ENCODE data around the gene RAF1.
A peak's percentile ranks its signal among the peaks of the same experiment; 100 is the strongest.
"Not testable (repeated sequence)": the region's sequence is repeated elsewhere in the genome, so short reads cannot be mapped to it uniquely, and the experiment has no call there.

The RAF1 gene

GRCh38 chr3:12556690-12557472 lies 107.0 kb downstream of the RAF1 start, which contains the start of gene MKRN2:
TSS of gene MKRN2 (plus strand) at chr3:12557087. CDS start at chr3:12557151, 64 bp downstream.
- DNase-seq = peak; percentile 79

DNA sequence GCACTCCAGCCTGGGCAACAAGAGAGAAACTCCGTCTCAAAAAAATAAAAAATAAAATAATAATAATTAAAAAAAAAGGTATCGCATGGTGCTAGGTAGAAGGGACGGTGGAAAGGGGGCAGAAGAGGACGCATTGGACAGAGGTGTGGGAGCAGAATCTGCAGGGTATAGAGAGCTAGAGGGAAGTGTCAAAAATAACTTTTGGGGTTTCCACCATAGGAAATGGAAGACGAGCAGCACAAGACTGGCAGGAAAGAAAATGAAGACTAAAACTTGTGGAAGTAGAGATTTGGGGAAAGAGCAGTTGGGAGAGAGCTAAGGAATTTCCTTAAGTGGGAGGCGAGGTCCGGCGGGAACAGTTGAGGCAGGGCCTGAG lies 107.6 kb downstream of the RAF1 start:
- DNase-seq = no peak

- DNase-seq = no peak
These were observed 110.0 kb downstream of the RAF1 start for GRCh38 chr3:12553921-12554391.

DNA sequence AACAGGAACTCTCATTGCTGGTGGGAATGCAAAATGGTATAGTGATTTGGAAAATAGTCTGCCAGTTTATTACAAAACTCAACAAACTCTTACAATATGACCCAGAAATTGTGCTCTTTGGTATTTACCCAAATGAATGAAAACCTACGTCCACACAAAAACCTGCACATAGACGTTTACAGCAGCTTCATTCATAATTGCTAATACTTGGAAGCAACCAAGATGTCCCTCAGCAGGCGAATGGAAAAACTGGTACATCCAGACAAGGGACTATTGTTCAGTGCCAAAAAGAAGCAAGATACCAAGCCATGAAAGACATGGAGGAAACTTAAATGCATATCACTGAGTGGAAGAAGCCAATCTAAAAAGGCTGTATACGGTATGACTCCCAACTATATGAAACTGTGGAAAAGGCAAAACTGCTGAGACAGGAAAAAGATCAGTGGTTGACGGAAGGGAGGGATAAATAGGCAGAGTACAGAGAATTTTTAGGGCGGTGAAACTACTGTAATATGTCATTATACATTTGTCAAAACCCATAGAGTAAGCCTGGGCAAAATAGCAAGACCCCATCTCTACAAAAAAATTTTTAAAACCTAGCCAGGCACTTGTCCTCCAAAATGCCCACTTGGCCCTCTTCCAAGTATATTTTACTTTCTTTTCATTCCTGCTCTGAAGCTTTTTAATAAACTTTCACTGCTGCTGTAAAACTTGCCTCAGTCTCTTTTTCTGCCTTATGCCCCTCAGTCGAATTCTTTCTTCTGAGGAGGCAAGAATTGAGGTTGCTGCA lies 113.8 kb downstream of the RAF1 start:
- DNase-seq = no peak

DNA sequence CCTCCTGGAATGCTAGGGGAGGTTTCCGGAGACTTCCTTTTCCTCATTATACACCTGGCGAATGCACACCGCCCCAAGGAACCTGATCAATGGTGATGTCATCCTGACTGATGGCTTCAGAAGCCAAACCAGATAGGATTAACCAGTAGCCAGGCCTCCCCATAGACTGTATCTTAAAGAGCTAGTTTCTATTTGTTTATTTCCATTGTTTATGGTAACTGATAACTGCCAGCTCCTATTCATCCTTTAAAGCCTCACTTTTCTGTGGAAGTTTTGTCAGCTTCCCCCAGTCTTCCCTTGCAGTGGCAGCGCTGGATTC lies 118.5 kb downstream of the RAF1 start, which contains the start of gene MKRN2OS:
MKRN2OS (minus strand) TSS at position 27 of the 319 bp plus-strand sequence. CDS start 35 bp downstream, outside the sequence.
- DNase-seq = no peak

DNA sequence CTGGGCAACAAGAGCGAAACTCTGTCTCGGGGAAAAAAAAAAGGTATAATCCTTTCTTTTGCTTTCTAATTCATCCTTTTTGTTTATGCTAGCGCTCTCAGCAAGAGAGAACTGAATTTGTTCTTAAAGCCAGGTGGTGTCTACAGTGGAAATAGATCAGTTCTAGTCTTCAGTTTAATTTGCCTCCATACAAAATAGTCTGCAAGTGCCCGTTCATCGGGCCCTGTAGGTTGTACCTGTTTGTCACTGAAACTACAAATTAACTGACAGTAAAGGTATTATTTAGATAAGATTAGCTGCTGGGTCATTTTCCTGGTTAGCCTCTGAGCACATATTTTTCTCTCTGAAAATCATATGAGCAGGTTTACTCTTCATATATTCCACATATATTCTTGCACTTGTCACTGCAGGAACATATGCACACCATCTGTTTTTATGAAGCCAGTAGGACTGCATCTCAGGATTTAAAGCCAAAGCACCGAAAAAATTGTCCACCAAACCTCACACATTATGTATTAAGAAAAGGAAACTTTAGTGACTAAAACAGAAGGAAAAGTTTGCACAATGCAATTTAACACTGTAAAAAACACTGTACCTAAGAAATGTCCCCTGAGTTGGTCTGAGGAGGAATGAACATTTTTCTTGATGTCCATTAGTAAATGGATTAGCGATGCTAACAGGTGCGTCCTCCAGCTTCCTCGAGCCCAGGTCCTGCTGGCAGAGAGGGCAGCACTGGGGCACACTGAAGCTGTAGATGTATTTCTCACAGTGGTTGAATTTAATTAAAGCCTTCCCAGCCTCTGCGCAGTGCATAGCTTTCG lies 119.1 kb downstream of the RAF1 start:
- no peak for DNase-seq

DNA sequence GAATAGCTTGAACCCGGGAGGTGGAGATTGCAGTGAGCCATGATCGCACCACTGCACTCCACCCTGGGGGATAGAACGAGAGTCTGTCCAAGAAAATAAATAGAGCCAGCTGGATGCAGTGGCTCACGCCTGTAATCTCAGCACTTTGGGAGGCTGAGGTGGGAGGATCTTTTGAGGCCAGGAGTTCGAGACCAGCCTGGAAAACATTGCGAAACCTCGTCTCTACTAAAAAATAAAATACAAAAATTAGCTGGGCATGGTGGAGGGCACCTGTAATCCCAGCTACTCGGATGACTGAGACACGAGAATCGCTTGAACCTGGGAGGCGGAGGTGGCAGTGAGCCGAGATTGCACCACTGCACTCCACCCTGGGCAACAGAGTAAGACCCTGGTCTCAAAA lies 120.4 kb downstream of the RAF1 start:
- not testable (repeated sequence) for DNase-seq

DNA sequence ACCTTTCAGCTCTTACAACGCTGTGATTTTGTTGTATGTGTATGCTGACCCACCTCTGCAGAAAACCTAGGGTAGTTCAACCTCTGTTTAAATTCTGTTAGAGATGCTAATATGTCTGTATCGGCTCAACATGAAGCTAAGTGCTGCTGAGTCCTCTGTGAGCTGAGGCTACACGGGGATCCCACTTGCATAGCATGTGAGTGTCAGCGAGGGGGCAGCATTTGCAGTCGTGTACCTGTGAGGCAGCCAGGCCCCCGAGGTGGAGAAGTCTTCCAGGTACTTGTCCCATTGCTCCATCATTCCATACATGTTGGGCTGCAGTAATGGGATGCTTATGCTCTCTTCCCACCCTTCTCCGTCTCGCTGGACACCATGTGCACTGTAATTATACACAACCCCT lies 122.3 kb downstream of the RAF1 start:
- no peak for DNase-seq

GRCh38 chr3:12536423-12536822 lies 127.5 kb downstream of the RAF1 start:
- no peak for DNase-seq

All from activated CD4-positive, alpha-beta T cell treated with anti-CD3 and anti-CD28 coated beads, Interleukin-2, amount 50 U/mL, for 1 hour (primary cell).